ENCODE measurements around the gene LDAH. TPM values are rescaled to one million over a fixed set of nuclear protein-coding genes. Genes with fewer than 3 reads are reported as not detected.

Gene LDAH
- total RNA-seq, 1 experiment from 2014 or later = 17.2 TPM

- TF ChIP-seq SIN3A (IDR thresholded peaks at IDR 0.05; ENCODE audit: borderline replicate concordance, insufficient read depth, low read depth, low read length) (no peak), CTCF (IDR thresholded peaks at IDR 0.05) (no peak), REST (IDR thresholded peaks at IDR 0.05; ENCODE audit: insufficient read depth in 1 of 2, low read depth in 2 of 2, low read length in 1 of 2) (no peak), TCF7L2 (IDR thresholded peaks at IDR 0.05; ENCODE audit: low read depth, low read length) (no peak), POLR2AphosphoS5 (IDR thresholded peaks at IDR 0.05; ENCODE audit: low read depth, low read length) (no peak)
- DNase-seq (ENCODE audit: low read depth, low spot score) (no peak), ATAC-seq (no peak)
- H3K9me3 ChIP-seq (ENCODE audit: control insufficient read depth, insufficient read depth, low read depth, low read length) = no peaks in the 10 kb centered on the region
- no peaks in the 10 kb centered on the region for H3K36me3 ChIP-seq (ENCODE audit: control insufficient read depth, insufficient read depth, low read length)
- H3K27me3 ChIP-seq (ENCODE audit: control insufficient read depth, insufficient read depth, low read length) = peaks cover 18% of the 10 kb centered on the region
- CTCF ChIA-PET = no interaction called here
- no TSS peak for BruUV-seq (replicated peaks)
- H3K4me1 ChIP-seq (ENCODE audit: control insufficient read depth, insufficient read depth, low read length) = peaks cover 3% of the 10 kb centered on the region
- H3K4me3 ChIP-seq (ENCODE audit: low read depth in 2 of 2, low read length in 2 of 2) = no peak overlapping the region
- POLR2A ChIA-PET = interaction anchor here (0.6 kb wide), 1 partner anchor 561 kb away, joined by 4 read pairs; no protein-coding TSS in a partner anchor
- intact Hi-C loops (cut with micrococcal nuclease; ENCODE audit: unreplicated experiment) (no loop called here), in situ Hi-C loops (cut with HindIII; ENCODE audit: low pct_unique_long_range_greater_than_20kb, low sequenced_read_pairs) (no loop called here)
- H3K27ac ChIP-seq (ENCODE audit: low read length) = no peak overlapping the region
These were observed 166.3 kb downstream of the LDAH start for GRCh38 chr2:20656561-20656960.

GRCh38 chr2:20654535-20654813, 168.4 kb downstream of the LDAH start:
- in situ Hi-C loops (cut with HindIII; ENCODE audit: low pct_unique_long_range_greater_than_20kb, low sequenced_read_pairs) (no loop called here), intact Hi-C loops (cut with micrococcal nuclease; ENCODE audit: unreplicated experiment) (loop anchor here (5.0 kb wide), 1 partner anchor 212 kb away; no protein-coding TSS in a partner anchor)
- no peak overlapping the region for H3K4me3 ChIP-seq (ENCODE audit: low read depth in 2 of 2, low read length in 2 of 2)
- DNase-seq (ENCODE audit: low read depth, low spot score) (no peak), ATAC-seq (no peak)
- ChIA-PET CTCF (no interaction called here), POLR2A (no interaction called here)
- peaks cover 9% of the 10 kb centered on the region for H3K4me1 ChIP-seq (ENCODE audit: control insufficient read depth, insufficient read depth, low read length)
- TF ChIP-seq TCF7L2 (IDR thresholded peaks at IDR 0.05; ENCODE audit: low read depth, low read length) = no peak
- TF ChIP-seq CTCF (IDR thresholded peaks at IDR 0.05) = no peak
- no peak for TF ChIP-seq SIN3A (IDR thresholded peaks at IDR 0.05; ENCODE audit: borderline replicate concordance, insufficient read depth, low read depth, low read length)
- no peak for TF ChIP-seq REST (IDR thresholded peaks at IDR 0.05; ENCODE audit: insufficient read depth in 1 of 2, low read depth in 2 of 2, low read length in 1 of 2)
- TF ChIP-seq POLR2AphosphoS5 (IDR thresholded peaks at IDR 0.05; ENCODE audit: low read depth, low read length) = no peak
- BruUV-seq (replicated peaks) = no TSS peak
- H3K27ac ChIP-seq (ENCODE audit: low read length) = no peak overlapping the region
- H3K27me3 ChIP-seq (ENCODE audit: control insufficient read depth, insufficient read depth, low read length) = peaks cover 10% of the 10 kb centered on the region
- H3K9me3 ChIP-seq (ENCODE audit: control insufficient read depth, insufficient read depth, low read depth, low read length) = no peaks in the 10 kb centered on the region
- H3K36me3 ChIP-seq (ENCODE audit: control insufficient read depth, insufficient read depth, low read length) = no peaks in the 10 kb centered on the region

All from Panc1 (cell line).